H7 (cell line): ENCODE results near the gene HEATR9. TPM values are rescaled to one million over a fixed set of nuclear protein-coding genes. Genes with fewer than 3 reads are reported as not detected.

Experiments used
- DNase-seq: peaks from one replicate; pipeline ENCODE4 v3.0.0; 2012
- H3K27me3 ChIP-seq: 2 replicates; pipeline ENCODE4 v1.6.0; 2011; ENCODE audit warnings: mild to moderate bottlenecking, low read length; ENCODE audit not compliant: control insufficient read depth, insufficient read depth
- H3K36me3 ChIP-seq: replicated peaks from 2 replicates; pipeline ENCODE4 v1.5.1; 2011; ENCODE audit warnings: low read length; ENCODE audit not compliant: control insufficient read depth, insufficient read depth
- H3K4me3 ChIP-seq: 2 replicates; pipeline ENCODE4 v1.5.1; 2011; ENCODE audit warnings: low read depth, mild to moderate bottlenecking, control low read depth, low read length, moderate library complexity; ENCODE audit not compliant: insufficient read depth
- total RNA-seq: library from RNA; depleted of rRNA; stranded (reverse); fragments of >200 nt; shearing (Covaris generic); gene quantifications from 2 replicates; pipeline ENCODE4 v1.2.3, GENCODE V29; 2014

The HEATR9 gene
- total RNA-seq, 1 experiment from 2014 or later: not detected

DNA sequence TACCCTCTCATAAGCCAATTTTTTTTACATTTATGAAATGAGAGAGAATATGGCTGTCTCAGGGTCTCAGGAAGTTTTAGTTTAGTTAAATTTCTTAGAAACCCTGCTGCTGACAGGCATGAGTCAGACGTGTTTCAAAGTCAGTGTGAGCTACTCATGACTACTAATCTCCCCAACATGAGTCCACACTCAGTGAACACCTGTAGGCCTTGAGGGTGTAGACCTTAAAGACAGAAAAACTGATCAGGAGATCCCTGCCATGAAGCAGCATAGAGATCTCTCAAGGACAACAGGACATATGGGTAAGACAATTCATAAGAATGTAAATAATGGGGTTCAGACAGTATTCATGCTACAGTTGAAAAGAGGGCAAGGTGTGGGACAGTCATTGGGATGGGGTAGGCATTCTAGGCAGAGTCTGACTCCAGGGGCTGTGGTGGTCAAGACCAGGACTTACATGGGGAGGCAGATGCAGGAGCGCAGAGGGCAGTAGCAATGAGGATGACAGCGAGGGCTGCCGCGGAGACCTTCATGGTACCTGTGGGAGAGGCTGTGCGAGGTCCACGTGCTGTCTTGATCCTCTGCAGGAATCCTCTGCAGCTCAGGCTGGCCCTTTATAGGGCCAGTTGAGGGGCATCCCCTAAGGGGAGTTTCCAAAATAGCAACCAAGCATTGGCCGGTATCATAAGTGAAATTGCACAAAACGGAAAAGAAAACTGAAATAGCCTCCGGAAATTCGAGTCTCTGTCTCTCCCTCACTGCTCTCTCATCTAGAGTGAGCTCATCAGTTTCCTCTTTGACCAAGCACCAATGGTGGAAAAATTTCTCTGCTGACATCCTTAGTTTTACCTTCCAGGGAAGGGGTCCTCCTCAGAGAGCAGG lies 11.3 kb upstream of the HEATR9 start, which contains the start of gene CCL5:
TSS of gene CCL5 (minus strand) at position 588 of the 882 bp plus-strand sequence.
- no peak within 1 kb of the TSS for H3K4me3 ChIP-seq
- no peak for DNase-seq
- H3K27me3 ChIP-seq: no peaks in the 10 kb centered on the region
- H3K36me3 ChIP-seq: no peaks in the 10 kb centered on the region

DNA sequence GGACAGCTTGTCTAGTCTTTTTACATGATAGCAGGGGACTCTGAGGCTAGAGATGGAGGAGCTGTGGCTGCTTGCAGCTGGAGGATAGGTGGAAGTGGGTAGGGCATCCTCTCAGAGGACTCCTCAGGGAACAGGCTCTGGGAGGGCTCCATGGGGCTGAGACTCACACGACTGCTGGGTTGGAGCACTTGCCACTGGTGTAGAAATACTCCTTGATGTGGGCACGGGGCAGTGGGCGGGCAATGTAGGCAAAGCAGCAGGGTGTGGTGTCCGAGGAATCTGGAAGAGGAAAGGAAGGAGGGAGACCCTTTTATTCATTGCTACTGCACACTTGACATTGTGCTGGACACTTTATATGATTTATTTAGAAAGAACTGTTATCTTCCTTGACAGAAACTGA lies 9.7 kb upstream of the HEATR9 start:
- Histone ChIP-seq H3K27me3 (no peaks in the 10 kb centered on the region), H3K4me3 (no peak overlapping the region), H3K36me3 (no peaks in the 10 kb centered on the region)
- DNase-seq: no peak

DNA sequence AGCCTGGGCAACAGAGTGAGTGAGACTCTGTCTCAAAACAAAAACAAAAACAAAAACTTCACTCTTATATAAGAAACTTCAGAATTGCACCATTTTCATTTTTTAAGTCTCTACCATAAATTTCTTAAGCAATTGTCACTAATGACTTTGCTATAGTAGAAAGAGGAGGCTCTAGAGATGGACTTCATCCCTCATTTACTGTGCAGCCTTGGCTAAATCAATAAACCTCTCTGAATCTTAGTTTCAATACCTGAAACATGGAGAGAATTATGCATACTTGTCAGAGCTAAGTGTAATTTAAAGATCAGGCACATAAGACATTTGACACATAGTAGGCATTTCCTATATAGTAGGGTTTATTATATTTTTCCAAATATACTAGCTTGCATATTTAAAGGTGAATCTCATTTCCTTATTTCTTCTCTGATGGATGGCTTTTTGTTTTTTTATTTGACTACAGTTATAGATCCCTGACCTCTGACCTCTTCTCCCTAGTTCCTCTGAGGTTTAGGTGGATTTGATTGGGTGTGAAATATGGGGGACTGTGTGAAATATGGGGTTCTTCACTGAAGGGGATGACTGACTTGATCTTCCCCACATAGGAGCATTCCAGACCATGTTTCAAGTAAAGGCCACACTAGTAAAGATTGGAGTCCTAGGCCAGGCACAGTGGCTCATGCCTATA lies 8.8 kb upstream of the HEATR9 start:
- Histone ChIP-seq H3K27me3 (no peaks in the 10 kb centered on the region), H3K36me3 (no peaks in the 10 kb centered on the region), H3K4me3 (no peak overlapping the region)
- no peak for DNase-seq

DNA sequence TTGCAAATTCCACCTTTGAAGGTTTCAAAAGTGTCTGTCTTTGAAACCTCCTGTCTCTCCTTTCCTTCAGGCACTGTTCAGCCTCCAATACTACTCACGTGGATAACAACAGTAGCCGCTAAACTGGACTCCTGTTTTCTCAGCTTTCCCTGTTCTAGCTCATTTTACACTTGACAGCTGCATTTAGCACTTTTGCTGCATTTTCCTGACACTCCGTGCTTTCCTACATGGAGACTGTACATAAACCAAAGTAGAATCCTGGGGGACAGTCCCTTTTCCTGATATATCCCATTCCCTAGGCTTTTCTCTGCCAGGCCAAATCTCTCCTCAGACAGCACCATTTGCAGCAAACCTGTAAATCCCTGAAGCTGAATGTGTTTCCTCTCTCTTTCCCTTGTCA lies 7.8 kb upstream of the HEATR9 start:
- no peaks in the 10 kb centered on the region for H3K36me3 ChIP-seq
- no peaks in the 10 kb centered on the region for H3K27me3 ChIP-seq
- no peak for DNase-seq
- no peak overlapping the region for H3K4me3 ChIP-seq

DNA sequence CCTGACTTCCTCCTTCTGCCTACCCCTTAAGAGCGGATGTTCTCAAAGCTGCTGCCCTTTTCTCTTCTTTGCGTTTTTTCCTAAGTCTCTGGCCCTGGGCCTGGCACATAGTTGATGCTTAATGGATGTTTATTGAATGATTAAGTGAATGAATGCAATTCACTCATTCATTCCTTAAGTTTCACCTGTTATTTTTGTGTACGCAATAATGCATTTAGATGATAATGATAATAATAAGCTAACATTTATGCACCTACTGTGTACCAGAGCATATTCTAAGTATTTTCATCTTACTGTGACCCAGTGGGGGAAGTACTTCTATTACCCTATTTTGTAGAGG lies 7.1 kb upstream of the HEATR9 start:
- no peaks in the 10 kb centered on the region for H3K36me3 ChIP-seq
- H3K27me3 ChIP-seq: no peaks in the 10 kb centered on the region
- no peak overlapping the region for H3K4me3 ChIP-seq
- no peak for DNase-seq

DNA sequence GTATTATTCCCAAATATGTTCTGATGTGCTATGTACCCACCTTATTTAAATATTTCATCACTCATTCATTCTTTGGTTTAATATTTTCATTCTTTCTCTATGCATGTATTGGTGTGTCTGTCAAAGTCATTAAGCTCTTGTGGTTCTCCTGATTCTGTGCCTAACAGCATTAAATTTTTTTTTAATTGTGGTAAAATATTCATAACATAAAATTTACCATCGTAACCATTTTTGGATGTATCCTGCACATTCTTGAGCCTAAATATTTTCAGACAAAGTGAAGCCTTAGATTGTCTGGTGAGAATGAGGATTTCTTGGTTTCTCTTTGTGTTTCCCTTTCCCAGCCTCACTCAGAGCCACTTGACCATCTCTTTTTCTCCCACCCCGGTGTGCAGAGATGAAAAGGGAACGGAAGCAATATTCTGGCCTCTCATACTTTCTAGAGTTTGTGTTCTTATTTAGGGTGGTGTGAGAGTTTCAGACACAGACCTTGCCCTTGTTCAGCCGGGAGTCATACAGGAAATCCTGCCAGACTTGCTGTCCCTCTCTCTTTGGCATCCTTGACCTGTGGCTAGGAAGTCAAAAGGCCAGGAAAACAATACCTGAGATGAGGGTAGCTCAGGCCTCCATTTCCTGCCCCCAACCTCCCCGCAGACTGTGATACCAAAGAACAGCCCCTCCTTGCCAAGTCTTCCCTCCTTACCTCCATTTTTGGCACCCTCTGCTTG lies 6.5 kb upstream of the HEATR9 start:
- no peak overlapping the region for H3K4me3 ChIP-seq
- no peaks in the 10 kb centered on the region for H3K27me3 ChIP-seq
- DNase-seq: no peak
- no peaks in the 10 kb centered on the region for H3K36me3 ChIP-seq

DNA sequence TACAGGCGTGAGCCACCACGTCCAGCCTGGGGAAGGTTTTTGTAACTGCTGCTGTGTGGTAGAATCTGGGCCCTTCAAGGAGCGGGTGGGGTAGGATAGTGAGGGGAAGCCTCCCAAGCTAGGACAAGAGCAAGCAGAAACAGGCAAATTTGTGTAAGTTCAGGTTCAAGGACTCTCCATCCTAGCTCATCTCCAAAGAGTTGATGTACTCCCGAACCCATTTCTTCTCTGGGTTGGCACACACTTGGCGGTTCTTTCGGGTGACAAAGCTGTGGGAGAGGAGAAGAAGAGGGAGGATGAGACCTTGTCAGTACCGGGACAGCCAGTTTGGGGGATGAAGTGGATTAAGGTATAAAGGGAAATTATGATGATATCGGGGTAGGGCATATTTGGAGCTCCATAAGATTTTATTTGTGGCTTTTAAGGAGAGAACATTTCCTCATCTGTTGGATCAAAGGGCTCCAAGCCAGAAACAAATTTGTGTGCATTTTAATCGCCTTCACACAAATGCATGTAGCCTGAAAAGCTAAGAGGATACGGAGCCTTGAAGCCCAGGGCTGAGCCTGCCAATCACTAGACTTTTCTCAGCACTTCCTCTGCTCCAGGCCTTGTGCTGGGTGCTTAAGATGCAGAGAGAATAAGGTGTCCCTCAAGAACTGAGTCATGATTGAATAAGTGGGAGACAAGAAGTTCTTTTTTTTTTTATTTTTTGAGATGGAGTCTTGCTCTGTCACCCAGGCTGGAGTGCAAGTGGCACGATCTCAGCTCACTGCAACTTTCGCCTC lies 3.7 kb upstream of the HEATR9 start:
- H3K36me3 ChIP-seq: no peaks in the 10 kb centered on the region
- no peak for DNase-seq
- no peaks in the 10 kb centered on the region for H3K27me3 ChIP-seq
- H3K4me3 ChIP-seq: no peak overlapping the region

DNA sequence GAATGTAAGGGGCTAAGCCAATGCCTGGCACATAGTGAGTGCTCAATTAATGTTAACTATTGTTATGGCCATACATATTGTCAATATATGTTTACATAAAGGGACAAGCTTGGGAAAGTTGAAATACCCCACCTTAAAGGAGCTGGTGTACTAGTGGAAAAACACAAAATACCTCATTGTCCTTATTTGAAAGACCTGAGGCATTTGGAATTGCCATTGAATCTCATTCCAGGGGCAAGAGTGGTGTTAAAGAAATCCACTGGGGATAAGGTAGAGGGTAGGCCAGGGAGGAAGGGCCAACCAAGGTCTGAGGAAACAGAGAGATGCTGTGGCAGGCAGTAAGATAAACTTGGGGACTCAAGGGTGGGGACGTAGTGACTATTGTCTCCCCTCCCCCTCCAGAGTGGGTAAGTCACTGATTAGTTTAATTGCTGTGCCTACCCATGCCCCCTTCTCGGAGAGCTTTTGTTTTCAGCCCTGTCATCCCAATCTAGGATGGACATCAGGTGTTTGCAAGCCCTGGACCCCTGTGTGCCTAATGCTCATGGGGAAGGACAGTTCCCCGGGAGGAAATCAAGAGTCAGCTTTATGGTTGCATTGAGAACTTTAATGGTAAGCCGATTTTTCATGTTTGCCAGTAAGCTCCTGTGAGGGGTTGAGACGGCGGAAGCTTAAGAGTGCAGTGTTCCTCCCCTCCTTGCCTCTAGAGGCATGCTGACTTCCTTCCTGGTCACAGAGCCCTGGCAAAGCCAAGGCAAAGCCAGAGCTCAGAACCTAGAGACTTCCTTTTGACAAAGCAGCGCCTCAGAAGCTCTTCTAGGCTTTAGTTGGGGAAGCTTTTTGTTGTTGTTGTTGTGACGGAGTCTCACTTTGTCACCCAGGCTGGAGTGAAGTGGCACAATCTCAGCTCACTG lies 2.5 kb upstream of the HEATR9 start:
- DNase-seq: peak; percentile 71

DNA sequence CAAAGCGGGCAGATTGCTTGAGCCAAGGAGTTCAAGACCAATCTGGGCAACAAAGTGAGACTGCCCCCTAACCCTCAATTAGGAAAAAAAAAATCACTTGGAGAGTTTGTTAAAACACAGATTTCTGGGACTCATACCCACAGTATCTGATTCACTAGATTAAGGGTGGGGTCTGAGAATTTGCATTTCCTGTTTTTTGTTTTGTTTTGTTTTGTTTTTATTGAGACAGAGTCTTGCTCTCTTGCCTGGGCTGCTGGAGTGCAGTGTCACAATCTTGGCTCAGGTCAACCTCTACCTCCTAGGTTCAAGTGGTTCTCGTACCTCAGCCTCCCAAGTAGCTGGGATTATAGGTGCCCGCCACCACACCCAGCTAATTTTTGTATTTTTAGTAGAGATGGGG lies 1.1 kb downstream of the HEATR9 start:
- no peak overlapping the region for H3K4me3 ChIP-seq
- H3K27me3 ChIP-seq: no peaks in the 10 kb centered on the region
- H3K36me3 ChIP-seq: no peaks in the 10 kb centered on the region
- DNase-seq: no peak

More for the DNA sequence above, 2.5 kb upstream of the HEATR9 start:
- Histone ChIP-seq H3K4me3 (no peak overlapping the region), H3K36me3 (no peaks in the 10 kb centered on the region), H3K27me3 (no peaks in the 10 kb centered on the region)

DNA sequence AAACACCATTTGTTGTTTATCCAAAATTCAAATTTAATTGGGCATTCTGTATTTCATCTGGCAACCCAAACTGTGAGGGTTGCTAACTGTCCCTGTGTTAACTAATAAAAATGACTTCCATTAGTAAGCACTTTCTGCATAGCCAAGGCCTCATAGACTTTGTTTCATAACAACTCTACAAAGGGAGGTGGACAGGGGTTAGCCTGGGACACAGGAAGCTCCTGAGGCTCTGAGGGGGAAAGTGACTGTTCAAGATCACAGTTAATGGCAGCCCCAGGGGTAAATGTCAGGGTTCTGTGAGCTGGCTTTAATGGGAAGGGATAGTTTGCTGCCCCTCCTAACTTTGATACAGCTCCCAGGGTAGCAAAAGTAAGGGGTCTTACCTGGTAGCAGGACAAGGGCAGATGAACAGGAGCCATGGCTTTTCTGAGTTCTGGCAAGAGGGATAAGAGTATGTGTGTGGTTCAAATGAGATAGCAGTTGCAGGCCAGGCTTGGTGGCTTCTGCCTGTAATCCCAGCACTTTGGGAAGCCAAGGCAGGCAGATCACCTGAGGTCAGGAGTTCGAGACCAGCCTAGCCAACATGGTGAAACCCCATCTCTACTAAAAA lies 2.2 kb downstream of the HEATR9 start:
- no peaks in the 10 kb centered on the region for H3K27me3 ChIP-seq
- H3K36me3 ChIP-seq: no peaks in the 10 kb centered on the region
- no peak for DNase-seq
- no peak overlapping the region for H3K4me3 ChIP-seq

DNA sequence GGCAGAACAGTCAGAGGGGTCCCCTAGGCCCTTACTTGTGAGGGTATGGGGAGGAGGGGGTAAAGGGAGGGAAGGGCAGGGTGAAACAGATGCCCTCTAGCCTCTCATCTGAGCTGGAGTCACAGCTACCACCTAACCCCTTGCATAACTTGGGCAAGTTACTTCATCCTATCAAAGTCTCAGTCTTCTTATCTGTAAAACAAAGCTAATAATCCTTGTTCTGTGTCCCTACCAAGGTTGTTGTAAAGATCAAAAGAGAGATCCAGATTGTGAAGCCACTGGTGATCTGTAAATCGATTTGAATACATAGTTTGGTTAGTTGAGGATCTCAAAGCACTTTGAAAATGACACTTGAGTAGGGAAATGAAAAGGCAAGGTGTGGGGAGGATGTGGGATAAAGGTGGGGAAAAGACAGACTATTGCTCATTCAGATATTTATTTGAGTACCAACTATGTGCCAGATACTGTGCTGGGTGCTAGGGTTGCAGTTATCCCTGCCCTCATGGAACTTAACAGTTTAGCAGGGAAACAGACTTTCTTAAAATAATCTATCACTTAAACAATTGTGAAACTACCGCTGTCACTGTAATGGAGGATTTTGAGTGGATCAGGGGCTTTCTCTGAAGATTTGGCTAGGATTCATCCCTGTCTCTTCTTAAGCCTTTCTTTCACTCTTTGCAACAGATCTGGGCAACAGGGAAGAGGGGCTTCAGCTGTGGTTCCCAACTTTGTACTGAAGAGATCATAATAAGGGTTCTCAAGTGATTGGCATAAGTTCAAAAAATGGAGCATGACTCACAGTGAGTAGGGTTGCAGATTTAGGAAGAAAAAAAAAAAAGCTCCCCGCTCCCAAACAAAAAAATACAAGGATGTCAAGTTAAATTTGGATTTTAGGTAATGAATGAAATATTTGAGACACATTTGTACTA lies 3.0 kb downstream of the HEATR9 start:
- DNase-seq: no peak
- H3K27me3 ChIP-seq: no peaks in the 10 kb centered on the region
- no peaks in the 10 kb centered on the region for H3K36me3 ChIP-seq
- H3K4me3 ChIP-seq: no peak overlapping the region

DNA sequence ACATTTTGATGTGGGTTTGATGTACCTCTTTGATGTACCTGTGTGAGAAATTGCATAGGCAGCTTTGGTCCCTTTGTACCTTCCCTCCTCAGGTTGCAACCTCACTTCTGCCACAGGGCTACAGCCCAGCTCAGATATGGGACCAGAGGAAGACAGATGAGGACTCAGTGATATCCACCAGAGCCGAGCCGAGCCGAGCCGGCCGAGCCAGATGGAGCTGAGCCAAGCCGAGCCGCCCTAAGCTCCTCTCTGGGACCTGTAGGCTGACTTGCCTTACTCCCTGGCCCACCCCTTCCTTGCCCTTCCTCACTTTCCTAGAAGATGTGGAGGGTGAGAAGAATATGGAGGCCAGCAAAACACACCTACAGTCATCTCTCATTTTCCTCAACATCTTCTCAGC lies 3.8 kb downstream of the HEATR9 start:
- H3K4me3 ChIP-seq: no peak overlapping the region
- no peaks in the 10 kb centered on the region for H3K36me3 ChIP-seq
- H3K27me3 ChIP-seq: no peaks in the 10 kb centered on the region
- no peak for DNase-seq
